ENCODE data around the gene RIN1.

The RIN1 gene

DNA sequence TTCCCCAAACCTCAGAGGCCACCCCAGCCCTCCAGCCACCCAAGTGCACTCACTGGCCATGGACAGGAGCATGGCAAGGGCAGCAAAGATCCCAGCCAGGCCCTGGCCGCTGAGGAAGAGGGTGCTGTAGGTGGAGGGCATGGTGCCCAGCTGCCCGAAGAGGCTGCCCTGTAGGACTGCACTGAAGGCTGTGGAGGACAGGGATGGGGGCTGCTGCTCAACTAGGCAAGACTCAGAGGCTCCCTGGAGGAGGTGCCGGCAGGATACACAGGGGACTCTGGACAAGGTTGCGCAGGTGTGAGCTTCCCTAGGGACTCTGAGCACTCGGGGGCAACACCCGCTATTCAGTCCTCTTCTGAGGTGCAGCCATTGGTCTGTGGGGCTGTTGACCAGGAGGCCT lies 32.2 kb upstream of the RIN1 start:
- no peak for DNase-seq (ENCODE audit: low spot score)
- in situ Hi-C loops (cut with MboI; ENCODE audit: low pct_unique_long_range_greater_than_20kb, low sequenced_read_pairs, unreplicated experiment) = no loop called here

DNA sequence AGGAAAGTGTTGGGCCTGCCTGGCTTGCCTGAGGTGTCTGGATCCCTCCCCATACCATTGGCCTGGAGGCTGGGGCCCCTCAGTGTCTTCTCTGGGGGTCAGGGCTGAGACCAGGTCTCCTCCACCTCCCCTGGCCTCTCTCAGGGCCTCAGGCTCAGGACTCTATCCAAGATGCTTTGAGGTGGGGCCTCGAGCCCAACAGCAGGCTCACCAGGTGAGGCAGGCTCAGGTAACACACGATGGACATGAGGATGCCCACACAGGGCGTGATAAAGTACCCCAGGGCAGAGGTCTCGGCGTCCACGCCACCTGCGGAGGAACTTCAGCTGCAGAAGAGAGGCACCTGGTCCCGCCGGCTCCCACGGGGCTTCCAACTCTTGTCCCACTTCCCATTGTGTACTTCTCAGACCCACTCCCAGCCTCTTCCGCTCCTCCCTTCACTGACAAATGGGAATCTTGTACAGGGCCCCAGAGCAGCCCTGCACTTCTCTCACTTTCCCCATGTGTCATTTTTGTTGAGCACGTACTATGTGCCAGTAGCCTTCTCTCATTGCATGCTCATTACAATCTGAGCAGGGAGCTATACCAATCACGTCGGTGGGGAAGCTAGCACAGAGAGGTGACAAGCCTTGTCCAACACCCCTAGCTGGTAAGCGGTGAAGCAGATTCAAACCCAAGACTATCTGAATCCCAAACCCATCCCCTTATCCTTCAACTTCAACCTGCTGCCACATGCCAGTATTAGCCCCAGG lies 31.5 kb upstream of the RIN1 start:
- TF ChIP-seq, protein P1, sequence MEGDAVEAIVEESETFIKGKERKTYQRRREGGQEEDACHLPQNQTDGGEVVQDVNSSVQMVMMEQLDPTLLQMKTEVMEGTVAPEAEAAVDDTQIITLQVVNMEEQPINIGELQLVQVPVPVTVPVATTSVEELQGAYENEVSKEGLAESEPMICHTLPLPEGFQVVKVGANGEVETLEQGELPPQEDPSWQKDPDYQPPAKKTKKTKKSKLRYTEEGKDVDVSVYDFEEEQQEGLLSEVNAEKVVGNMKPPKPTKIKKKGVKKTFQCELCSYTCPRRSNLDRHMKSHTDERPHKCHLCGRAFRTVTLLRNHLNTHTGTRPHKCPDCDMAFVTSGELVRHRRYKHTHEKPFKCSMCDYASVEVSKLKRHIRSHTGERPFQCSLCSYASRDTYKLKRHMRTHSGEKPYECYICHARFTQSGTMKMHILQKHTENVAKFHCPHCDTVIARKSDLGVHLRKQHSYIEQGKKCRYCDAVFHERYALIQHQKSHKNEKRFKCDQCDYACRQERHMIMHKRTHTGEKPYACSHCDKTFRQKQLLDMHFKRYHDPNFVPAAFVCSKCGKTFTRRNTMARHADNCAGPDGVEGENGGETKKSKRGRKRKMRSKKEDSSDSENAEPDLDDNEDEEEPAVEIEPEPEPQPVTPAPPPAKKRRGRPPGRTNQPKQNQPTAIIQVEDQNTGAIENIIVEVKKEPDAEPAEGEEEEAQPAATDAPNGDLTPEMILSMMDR (IDR thresholded peaks at IDR 0.05; ENCODE audit: extremely low read depth, insufficient read depth, missing control alignments) = no peak
- no peak for DNase-seq (ENCODE audit: low spot score)
- in situ Hi-C loops (cut with MboI; ENCODE audit: low pct_unique_long_range_greater_than_20kb, low sequenced_read_pairs, unreplicated experiment) = no loop called here

More for the DNA sequence above, 32.2 kb upstream of the RIN1 start:
- TF ChIP-seq, protein P1 (IDR thresholded peaks at IDR 0.05; ENCODE audit: extremely low read depth, insufficient read depth, missing control alignments) = no peak

DNA sequence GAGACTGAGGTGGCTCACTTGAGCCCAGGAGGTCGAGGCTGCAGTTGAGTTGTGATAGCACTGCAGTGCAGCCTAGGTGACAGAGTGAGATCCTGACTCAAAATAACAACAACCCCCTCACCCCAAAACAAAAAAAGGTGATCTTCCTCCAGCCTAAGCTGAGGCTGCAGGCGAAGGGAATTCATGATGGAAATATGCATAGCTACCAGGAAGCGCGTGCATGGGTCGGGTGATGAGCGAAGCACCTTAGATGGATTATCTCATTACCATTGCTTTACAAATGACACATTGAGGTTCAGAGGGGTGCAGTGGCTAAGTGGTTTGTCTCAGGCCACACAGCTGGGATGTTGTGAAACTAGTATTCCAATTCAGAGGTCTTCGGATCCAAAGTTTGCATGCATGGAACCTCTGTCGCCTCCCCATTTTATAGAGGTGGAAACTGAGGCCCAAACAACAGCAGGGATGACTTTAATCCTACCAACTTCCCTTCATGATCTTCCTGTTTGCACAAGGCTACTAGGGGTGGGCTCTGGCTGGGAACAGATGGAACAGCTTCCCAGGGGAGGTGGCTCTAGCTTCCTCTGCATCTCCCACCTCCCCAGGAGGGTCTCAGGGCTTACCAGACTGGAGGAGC lies 30.7 kb upstream of the RIN1 start:
- TF ChIP-seq, protein P1 (IDR thresholded peaks at IDR 0.05; ENCODE audit: extremely low read depth, insufficient read depth, missing control alignments) = no peak
- in situ Hi-C loops (cut with MboI; ENCODE audit: low pct_unique_long_range_greater_than_20kb, low sequenced_read_pairs, unreplicated experiment) = no loop called here
- peak; percentile 14 for DNase-seq (ENCODE audit: low spot score)

DNA sequence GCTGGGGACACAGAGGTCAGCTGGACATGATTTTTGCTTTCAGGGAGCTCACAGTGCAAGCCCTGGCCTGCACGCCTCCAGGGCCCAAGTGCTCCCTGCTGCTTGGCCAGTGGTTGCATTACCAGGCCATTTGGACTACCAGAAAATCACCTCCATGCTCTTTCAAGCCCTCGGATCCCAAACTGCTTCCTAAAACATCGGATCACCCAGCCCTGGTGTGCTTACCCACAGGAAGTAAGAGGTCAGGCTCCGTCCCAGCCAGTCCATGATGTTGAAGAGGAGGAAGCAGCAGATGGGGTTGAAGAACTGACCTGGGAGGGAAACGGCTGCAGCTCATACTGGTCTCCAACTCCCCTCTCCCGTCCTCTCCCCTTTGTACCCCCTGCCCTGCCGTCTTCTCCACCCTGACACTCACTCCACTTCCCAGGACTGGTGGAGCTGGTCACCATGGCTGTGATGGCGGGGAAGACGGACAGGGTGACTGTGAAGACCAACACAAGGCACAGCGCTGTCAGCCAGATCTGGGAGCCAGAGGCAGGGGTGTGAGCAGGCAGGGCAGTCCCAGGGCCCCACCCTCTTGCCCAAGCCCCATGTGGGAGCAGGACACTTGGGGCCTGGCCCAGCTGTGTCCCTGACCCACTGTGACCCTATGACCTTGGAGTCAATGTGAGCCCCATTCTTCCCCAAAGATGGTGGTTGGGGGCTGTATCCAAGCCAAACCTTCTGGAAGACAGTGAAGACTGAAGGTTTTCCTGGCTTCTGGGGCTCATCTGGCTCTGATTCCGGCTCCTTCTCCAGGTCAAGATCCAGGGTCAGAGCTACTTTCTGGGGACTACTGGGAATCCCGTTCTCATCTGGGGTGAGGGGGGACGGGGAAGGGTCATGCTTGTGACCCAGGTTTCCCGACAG lies 29.7 kb upstream of the RIN1 start:
- TF ChIP-seq, protein P1 (IDR thresholded peaks at IDR 0.05; ENCODE audit: extremely low read depth, insufficient read depth, missing control alignments) = no peak
- no peak for DNase-seq (ENCODE audit: low spot score)
- in situ Hi-C loops (cut with MboI; ENCODE audit: low pct_unique_long_range_greater_than_20kb, low sequenced_read_pairs, unreplicated experiment) = no loop called here

DNA sequence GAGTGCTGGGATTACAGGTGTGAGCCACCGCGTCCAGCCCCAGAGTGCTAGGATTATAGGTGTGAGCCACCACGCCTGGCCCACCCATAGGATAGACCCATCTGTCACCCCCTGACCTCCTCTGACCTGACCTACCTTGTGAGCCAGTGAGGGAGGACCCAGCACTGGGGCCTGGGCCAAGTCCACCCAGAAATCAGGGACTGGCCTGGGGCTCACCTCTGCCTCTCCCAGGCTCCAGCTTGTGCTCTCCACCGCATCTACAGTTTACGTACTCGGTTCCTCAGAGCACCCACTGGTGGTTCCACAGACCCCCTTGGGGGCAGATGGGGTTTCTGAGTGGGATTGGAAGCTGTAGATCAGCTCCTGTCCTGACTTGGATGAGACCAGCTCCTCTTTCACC lies 28.9 kb upstream of the RIN1 start:
- DNase-seq (ENCODE audit: low spot score) = no peak
- TF ChIP-seq, protein P1 (IDR thresholded peaks at IDR 0.05; ENCODE audit: extremely low read depth, insufficient read depth, missing control alignments) = no peak
- in situ Hi-C loops (cut with MboI; ENCODE audit: low pct_unique_long_range_greater_than_20kb, low sequenced_read_pairs, unreplicated experiment) = no loop called here

DNA sequence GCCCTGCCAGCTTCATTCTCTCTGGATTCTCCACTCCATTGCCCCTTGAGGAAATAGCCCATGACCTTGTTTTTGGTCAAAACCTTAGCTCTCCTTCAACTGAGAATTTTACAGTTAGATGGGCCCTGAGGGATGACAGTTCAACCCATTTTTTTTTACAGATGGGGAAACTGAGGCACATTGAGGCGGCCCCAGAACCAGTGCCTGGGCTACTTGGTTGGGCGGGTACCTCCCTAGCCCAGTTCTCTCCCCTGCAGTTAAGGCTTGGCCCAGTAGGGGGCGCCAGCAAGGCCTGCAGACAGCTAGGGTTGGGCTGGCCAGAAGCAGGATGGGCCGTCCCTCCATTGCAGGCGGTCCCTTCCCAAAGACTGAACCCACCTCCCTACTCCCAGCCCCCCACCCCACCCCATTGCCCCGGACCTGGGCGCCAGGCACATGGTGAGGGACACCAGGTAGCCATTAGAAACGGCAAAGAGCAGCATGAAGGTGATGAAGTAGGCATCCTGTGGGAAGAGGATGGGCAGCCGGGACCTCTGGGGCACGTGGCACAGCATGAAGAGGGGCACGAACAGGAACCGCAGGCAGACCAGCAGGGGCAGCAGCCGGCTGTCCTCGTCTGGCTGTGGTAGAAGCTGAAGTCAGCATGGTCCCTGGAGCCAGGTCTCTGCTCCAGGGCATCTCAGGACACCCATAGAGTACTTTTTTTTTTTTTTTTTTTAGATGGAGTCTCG lies 27.7 kb upstream of the RIN1 start:
- TF ChIP-seq, protein P1 (IDR thresholded peaks at IDR 0.05; ENCODE audit: extremely low read depth, insufficient read depth, missing control alignments) = peak; percentile 92
- in situ Hi-C loops (cut with MboI; ENCODE audit: low pct_unique_long_range_greater_than_20kb, low sequenced_read_pairs, unreplicated experiment) = no loop called here
- peak; percentile 82 for DNase-seq (ENCODE audit: low spot score)
